ENCODE results near the gene LRP2. TPM values are rescaled to one million over a fixed set of nuclear protein-coding genes. Genes with fewer than 3 reads are reported as not detected.

LRP2 gene
- polyA plus RNA-seq, 4 donors, result 0.01 to 10.4 TPM; not detected in 2

DNA sequence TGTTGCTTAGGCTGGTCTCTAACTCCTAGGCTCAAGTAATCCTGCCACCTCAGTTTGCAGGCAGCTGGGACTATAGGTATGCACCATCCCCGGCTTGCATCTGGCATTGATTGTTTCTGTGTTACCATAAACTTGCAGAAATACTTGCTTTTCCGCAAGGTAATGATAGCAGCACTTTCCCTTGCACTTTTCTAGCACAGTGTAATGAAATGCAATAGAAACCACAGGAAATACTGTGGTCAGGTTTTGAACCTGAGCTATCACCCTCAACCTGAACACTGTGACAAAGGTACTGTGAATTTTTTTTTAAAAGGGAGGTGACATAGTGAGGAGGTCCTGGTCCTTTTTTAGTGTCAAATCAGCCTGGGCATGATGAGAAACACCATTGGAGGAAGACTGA is 254.7 kb downstream of the LRP2 start:
- no peaks in the 10 kb centered on the region for H3K4me1 ChIP-seq (ENCODE audit: control insufficient read depth in 3 of 3, insufficient read depth in 2 of 3, low read depth in 1 of 3, low read length in 2 of 3)
- no peak for FAIRE-seq
- H3K4me3 ChIP-seq (ENCODE audit: low read depth in 1 of 3, low read length in 3 of 3), result no peak overlapping the region
- DNase-seq, result peak in 1 of 2 donors; percentile 59
- H3K27ac ChIP-seq (ENCODE audit: low read depth in 1 of 3, low read length in 2 of 3), result peak overlapping the region in 2 of 3 donors; percentile 27 to 44
- WGBS, 3 donors, result 60 to 63% (median 60%) methylated on average over 2 of the region's 2 CpGs
- no peaks in the 10 kb centered on the region for H3K9me3 ChIP-seq (ENCODE audit: control insufficient read depth in 2 of 2, insufficient read depth in 1 of 2, low read depth in 1 of 2, low read length in 1 of 2)
- no peaks in the 10 kb centered on the region for H3K36me3 ChIP-seq (ENCODE audit: control insufficient read depth in 3 of 3, insufficient read depth in 2 of 3, low read depth in 1 of 3, low read length in 3 of 3)
- H3K27me3 ChIP-seq (ENCODE audit: control insufficient read depth in 3 of 3, insufficient read depth in 3 of 3, low read length in 3 of 3), result peaks cover 0 to 2% (median 0%) of the 10 kb centered on the region in 3 donors

DNA sequence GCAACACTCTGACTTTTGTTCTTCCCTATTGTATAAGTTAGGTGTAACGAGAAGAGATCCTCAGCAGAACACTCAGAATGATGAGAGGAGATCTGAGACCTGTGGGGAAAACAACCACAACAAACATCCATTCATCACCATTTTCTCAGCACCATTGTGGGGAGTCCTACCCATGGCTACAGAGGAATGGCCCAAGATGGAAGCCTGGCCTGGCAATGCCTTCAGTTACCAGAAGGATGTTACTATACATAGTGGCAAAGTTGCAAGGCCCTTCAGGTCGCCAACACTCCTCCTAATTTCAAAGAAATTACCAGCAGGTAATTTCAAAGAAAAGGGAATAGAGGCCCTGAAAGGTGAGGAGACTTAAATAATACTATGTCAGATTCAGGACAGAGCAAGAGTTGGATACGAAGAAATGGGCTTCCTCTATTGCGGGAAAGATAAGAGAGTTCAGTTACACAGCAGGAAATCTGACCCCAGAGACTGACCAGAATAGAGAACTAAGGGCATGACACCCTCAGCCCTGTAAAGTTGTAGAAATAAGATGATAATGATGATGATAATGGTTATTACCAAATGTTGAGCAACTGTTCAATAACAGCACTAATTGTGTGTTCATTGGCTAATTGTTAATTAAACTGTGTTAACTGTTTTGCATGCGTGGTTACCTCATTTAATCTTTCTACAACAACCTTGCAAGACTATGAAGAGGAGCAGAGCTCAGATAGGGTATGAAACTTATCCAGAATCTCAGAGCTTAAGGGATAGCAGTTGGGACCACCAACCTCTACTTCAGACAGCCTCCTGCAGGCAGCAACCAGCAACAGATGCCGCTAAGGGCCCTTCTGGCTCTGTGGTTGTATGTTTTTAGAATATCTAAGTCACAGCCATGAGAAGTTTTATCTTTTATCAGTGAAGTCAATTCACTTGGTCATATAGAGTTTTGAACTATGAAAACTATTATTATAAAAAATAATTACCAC is 255.5 kb downstream of the LRP2 start:
- 73 to 83% (median 82%) methylated on average over 6 of the region's 6 CpGs for WGBS, 3 donors
- H3K27me3 ChIP-seq (ENCODE audit: control insufficient read depth in 3 of 3, insufficient read depth in 3 of 3, low read length in 3 of 3), result peaks cover 0 to 2% (median 0%) of the 10 kb centered on the region in 3 donors
- no peak for DNase-seq
- FAIRE-seq, result no peak
- H3K4me3 ChIP-seq (ENCODE audit: low read depth in 1 of 3, low read length in 3 of 3), result no peak overlapping the region
- H3K27ac ChIP-seq (ENCODE audit: low read depth in 1 of 3, low read length in 2 of 3), result peak overlapping the region in 1 of 3 donors; percentile 2
- H3K4me1 ChIP-seq (ENCODE audit: control insufficient read depth in 3 of 3, insufficient read depth in 2 of 3, low read depth in 1 of 3, low read length in 2 of 3), result no peaks in the 10 kb centered on the region
- no peaks in the 10 kb centered on the region for H3K36me3 ChIP-seq (ENCODE audit: control insufficient read depth in 3 of 3, insufficient read depth in 2 of 3, low read depth in 1 of 3, low read length in 3 of 3)
- H3K9me3 ChIP-seq (ENCODE audit: control insufficient read depth in 2 of 2, insufficient read depth in 1 of 2, low read depth in 1 of 2, low read length in 1 of 2), result no peaks in the 10 kb centered on the region

- DNase-seq (no peak), FAIRE-seq (no peak)
- Histone ChIP-seq H3K27me3 (ENCODE audit: control insufficient read depth in 3 of 3, insufficient read depth in 3 of 3, low read length in 3 of 3) (peaks cover 0 to 2% (median 0%) of the 10 kb centered on the region in 3 donors), H3K9me3 (ENCODE audit: control insufficient read depth in 2 of 2, insufficient read depth in 1 of 2, low read depth in 1 of 2, low read length in 1 of 2) (no peaks in the 10 kb centered on the region), H3K36me3 (ENCODE audit: control insufficient read depth in 3 of 3, insufficient read depth in 2 of 3, low read depth in 1 of 3, low read length in 3 of 3) (no peaks in the 10 kb centered on the region), H3K4me1 (ENCODE audit: control insufficient read depth in 3 of 3, insufficient read depth in 2 of 3, low read depth in 1 of 3, low read length in 2 of 3) (no peaks in the 10 kb centered on the region), H3K27ac (ENCODE audit: low read depth in 1 of 3, low read length in 2 of 3) (peak overlapping the region in 1 of 3 donors; percentile 27), H3K4me3 (ENCODE audit: low read depth in 1 of 3, low read length in 3 of 3) (no peak overlapping the region)
- WGBS, 3 donors, result 73 to 92% (median 87%) methylated on average over 2 of the region's 2 CpGs
Observed at GRCh38 chr2:169106134-169106533, 256.2 kb downstream of the LRP2 start.

DNA sequence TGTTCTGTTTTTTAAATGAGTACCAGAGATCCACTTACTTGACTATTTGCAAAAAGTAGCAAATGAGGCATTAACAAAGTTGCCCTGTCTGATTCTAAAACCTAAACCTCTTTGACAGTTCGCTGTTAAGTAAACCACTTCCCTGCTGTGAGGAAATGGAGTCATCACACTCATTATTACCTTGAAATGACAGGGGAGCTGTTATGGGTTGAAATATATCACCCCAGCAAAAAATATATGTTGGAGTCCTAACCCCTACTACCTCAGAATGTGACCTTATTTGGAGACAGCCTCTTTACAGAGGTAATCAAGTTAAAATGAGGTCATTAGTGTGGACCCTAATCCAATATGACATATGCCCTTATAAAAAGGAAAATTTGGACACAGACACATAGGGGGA is 256.9 kb downstream of the LRP2 start:
- Histone ChIP-seq H3K9me3 (ENCODE audit: control insufficient read depth in 2 of 2, insufficient read depth in 1 of 2, low read depth in 1 of 2, low read length in 1 of 2) (no peaks in the 10 kb centered on the region), H3K4me1 (ENCODE audit: control insufficient read depth in 3 of 3, insufficient read depth in 2 of 3, low read depth in 1 of 3, low read length in 2 of 3) (no peaks in the 10 kb centered on the region), H3K4me3 (ENCODE audit: low read depth in 1 of 3, low read length in 3 of 3) (no peak overlapping the region), H3K27ac (ENCODE audit: low read depth in 1 of 3, low read length in 2 of 3) (peak overlapping the region in 1 of 3 donors; percentile 27), H3K27me3 (ENCODE audit: control insufficient read depth in 3 of 3, insufficient read depth in 3 of 3, low read length in 3 of 3) (peaks cover 0 to 2% (median 0%) of the 10 kb centered on the region in 3 donors), H3K36me3 (ENCODE audit: control insufficient read depth in 3 of 3, insufficient read depth in 2 of 3, low read depth in 1 of 3, low read length in 3 of 3) (no peaks in the 10 kb centered on the region)
- DNase-seq (peak in 1 of 2 donors; percentile 31), FAIRE-seq (no peak)
- WGBS, 3 donors, result 52 to 94% (median 53%) methylated on average over 1 of the region's 1 CpG

DNA sequence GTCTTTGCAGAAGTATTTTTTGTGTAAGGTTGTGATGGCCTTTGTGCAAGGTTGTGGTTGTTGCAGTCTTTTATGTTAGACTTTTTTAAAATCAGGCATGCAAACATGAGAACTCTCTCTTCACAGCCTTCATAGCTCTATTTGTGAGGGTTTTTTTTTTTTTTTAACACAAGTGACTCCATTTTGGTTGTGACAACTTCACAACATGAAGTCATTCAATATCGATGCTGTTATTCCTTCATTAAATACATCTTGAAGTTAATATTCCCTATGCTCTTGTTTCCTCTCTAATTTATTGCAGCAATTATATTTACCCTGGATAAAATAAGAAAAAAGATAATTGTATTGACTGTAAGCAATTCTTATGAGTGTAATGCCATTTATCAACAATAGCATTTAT is 257.5 kb downstream of the LRP2 start:
- Histone ChIP-seq H3K36me3 (ENCODE audit: control insufficient read depth in 3 of 3, insufficient read depth in 2 of 3, low read depth in 1 of 3, low read length in 3 of 3) (no peaks in the 10 kb centered on the region), H3K27ac (ENCODE audit: low read depth in 1 of 3, low read length in 2 of 3) (no peak overlapping the region), H3K9me3 (ENCODE audit: control insufficient read depth in 2 of 2, insufficient read depth in 1 of 2, low read depth in 1 of 2, low read length in 1 of 2) (no peaks in the 10 kb centered on the region), H3K27me3 (ENCODE audit: control insufficient read depth in 3 of 3, insufficient read depth in 3 of 3, low read length in 3 of 3) (peaks cover 0 to 2% (median 0%) of the 10 kb centered on the region in 3 donors), H3K4me1 (ENCODE audit: control insufficient read depth in 3 of 3, insufficient read depth in 2 of 3, low read depth in 1 of 3, low read length in 2 of 3) (no peaks in the 10 kb centered on the region), H3K4me3 (ENCODE audit: low read depth in 1 of 3, low read length in 3 of 3) (no peak overlapping the region)
- no peak for FAIRE-seq
- WGBS, 3 donors, result 82 to 95% (median 83%) methylated on average over 1 of the region's 1 CpG
- no peak for DNase-seq

GRCh38 chr2:169095621-169096105 is 266.7 kb downstream of the LRP2 start:
- no peak for DNase-seq
- no peak for FAIRE-seq
- Histone ChIP-seq H3K4me3 (ENCODE audit: low read depth in 1 of 3, low read length in 3 of 3) (no peak overlapping the region), H3K4me1 (ENCODE audit: control insufficient read depth in 3 of 3, insufficient read depth in 2 of 3, low read depth in 1 of 3, low read length in 2 of 3) (no peaks in the 10 kb centered on the region), H3K27me3 (ENCODE audit: control insufficient read depth in 3 of 3, insufficient read depth in 3 of 3, low read length in 3 of 3) (no peaks in the 10 kb centered on the region), H3K9me3 (ENCODE audit: control insufficient read depth in 2 of 2, insufficient read depth in 1 of 2, low read depth in 1 of 2, low read length in 1 of 2) (no peaks in the 10 kb centered on the region), H3K36me3 (ENCODE audit: control insufficient read depth in 3 of 3, insufficient read depth in 2 of 3, low read depth in 1 of 3, low read length in 3 of 3) (no peaks in the 10 kb centered on the region), H3K27ac (ENCODE audit: low read depth in 1 of 3, low read length in 2 of 3) (no peak overlapping the region)
- 63 to 83% (median 69%) methylated on average over 5 of the region's 5 CpGs for WGBS, 3 donors

- H3K36me3 ChIP-seq (ENCODE audit: control insufficient read depth in 3 of 3, insufficient read depth in 2 of 3, low read depth in 1 of 3, low read length in 3 of 3), result no peaks in the 10 kb centered on the region
- H3K9me3 ChIP-seq (ENCODE audit: control insufficient read depth in 2 of 2, insufficient read depth in 1 of 2, low read depth in 1 of 2, low read length in 1 of 2), result no peaks in the 10 kb centered on the region
- DNase-seq, result no peak
- no peak overlapping the region for H3K4me3 ChIP-seq (ENCODE audit: low read depth in 1 of 3, low read length in 3 of 3)
- no peaks in the 10 kb centered on the region for H3K4me1 ChIP-seq (ENCODE audit: control insufficient read depth in 3 of 3, insufficient read depth in 2 of 3, low read depth in 1 of 3, low read length in 2 of 3)
- no peak overlapping the region for H3K27ac ChIP-seq (ENCODE audit: low read depth in 1 of 3, low read length in 2 of 3)
- FAIRE-seq, result no peak
- no peaks in the 10 kb centered on the region for H3K27me3 ChIP-seq (ENCODE audit: control insufficient read depth in 3 of 3, insufficient read depth in 3 of 3, low read length in 3 of 3)
- 92 to 94% (median 93%) methylated on average over 1 of the region's 1 CpG for WGBS, 3 donors
Observed at GRCh38 chr2:169094676-169095075, 267.7 kb downstream of the LRP2 start.

- H3K9me3 ChIP-seq (ENCODE audit: control insufficient read depth in 2 of 2, insufficient read depth in 1 of 2, low read depth in 1 of 2, low read length in 1 of 2), result no peaks in the 10 kb centered on the region
- 57 to 71% (median 67%) methylated on average over 2 of the region's 2 CpGs for WGBS, 3 donors
- H3K27me3 ChIP-seq (ENCODE audit: control insufficient read depth in 3 of 3, insufficient read depth in 3 of 3, low read length in 3 of 3), result no peaks in the 10 kb centered on the region
- no peak for FAIRE-seq
- H3K27ac ChIP-seq (ENCODE audit: low read depth in 1 of 3, low read length in 2 of 3), result no peak overlapping the region
- H3K4me1 ChIP-seq (ENCODE audit: control insufficient read depth in 3 of 3, insufficient read depth in 2 of 3, low read depth in 1 of 3, low read length in 2 of 3), result no peaks in the 10 kb centered on the region
- no peak for DNase-seq
- no peaks in the 10 kb centered on the region for H3K36me3 ChIP-seq (ENCODE audit: control insufficient read depth in 3 of 3, insufficient read depth in 2 of 3, low read depth in 1 of 3, low read length in 3 of 3)
- H3K4me3 ChIP-seq (ENCODE audit: low read depth in 1 of 3, low read length in 3 of 3), result no peak overlapping the region
Observed at GRCh38 chr2:169093535-169093934, 268.8 kb downstream of the LRP2 start.

Data from small intestine (tissue), 7 donors.